Heart left ventricle (tissue), 13 donors: ENCODE results near the gene DMRTC1.
"Not testable (repeated sequence)": the region's sequence is repeated elsewhere in the genome, so short reads cannot be mapped to it uniquely, and the experiment has no call there.

Experiments
- POLR2A ChIP-seq, 2 donors: fragments of 450-650 bp; IDR thresholded peaks; one replicate each; pipeline ENCODE4 v1.6.1; 2017; ENCODE audit warnings: antibody characterized with exemption in 2 of 2, mild to moderate bottlenecking in 2 of 2, moderate library complexity in 2 of 2
- TF ChIP-seq, protein P1 (sequence below), 12 donors: fragments of 200-600 bp; sonication (generic) in 4 of 12; IDR thresholded peaks; one replicate each; pipeline versions ENCODE4 v1.5.0 to v1.8.0; 2018 to 2022; ENCODE audit warnings: antibody characterized with exemption in 12 of 12, mild to moderate bottlenecking in 5 of 12
- donor health status: ischemic (EF 13 %, LVEDD 7.1; RV severe dilation, severe dysfunction).
- donor health status: DM: no; HTN: yes; CAD: no.
- donor health status: DM: no; HTN: no; CAD: no.
- donor health status: ischemic (EF 25% LVEDD 6.9; RV normal size, moderate dysfunction).
- donor health status: ischemic (EF 25% LVEDD 5.7; RV mildly dilated, moderate dysfunction).
- donor health status: ischemic (EF 35%, LVEDD 5.7; RV mildly dilated, moderate dysfunction).
- donor health status: nonischemic (EF 11% LVEDD 7.7; RV severe dilation, severe dysfunction).
- donor health status: DM: yes; HTN: yes; CAD: no.
- donor health status: PGD.
- donor health status: ischemic (EF 29% LVEDD 5.4; RV normal size, mild dysfunction).
- donor health status: nonischemic (EF 23%, LVEDD 6.1; RV moderate dilation, normal function).

DNA sequence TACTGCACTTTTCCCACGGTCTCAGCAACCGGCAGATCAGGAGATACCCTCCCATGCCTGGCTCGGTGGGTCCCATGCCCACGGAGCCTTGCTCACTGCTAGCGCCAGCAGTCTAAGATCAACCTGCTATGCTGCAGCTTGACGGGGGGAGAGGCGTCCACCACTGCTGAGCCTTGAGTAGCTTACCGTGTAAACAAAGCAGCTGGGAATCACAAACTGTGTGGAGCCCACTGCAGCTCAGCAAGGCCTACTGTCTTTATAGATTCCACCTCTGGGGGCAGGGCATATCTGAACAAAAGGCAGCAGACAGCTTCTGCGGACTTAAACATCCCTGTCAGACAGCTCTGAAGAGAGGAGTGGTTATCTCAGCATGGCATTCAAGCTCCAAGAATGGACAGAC is 16.3 kb upstream of the DMRTC1 start:
- TF ChIP-seq POLR2A (IDR thresholded peaks at IDR 0.05): not testable (repeated sequence)
- TF ChIP-seq, protein P1, sequence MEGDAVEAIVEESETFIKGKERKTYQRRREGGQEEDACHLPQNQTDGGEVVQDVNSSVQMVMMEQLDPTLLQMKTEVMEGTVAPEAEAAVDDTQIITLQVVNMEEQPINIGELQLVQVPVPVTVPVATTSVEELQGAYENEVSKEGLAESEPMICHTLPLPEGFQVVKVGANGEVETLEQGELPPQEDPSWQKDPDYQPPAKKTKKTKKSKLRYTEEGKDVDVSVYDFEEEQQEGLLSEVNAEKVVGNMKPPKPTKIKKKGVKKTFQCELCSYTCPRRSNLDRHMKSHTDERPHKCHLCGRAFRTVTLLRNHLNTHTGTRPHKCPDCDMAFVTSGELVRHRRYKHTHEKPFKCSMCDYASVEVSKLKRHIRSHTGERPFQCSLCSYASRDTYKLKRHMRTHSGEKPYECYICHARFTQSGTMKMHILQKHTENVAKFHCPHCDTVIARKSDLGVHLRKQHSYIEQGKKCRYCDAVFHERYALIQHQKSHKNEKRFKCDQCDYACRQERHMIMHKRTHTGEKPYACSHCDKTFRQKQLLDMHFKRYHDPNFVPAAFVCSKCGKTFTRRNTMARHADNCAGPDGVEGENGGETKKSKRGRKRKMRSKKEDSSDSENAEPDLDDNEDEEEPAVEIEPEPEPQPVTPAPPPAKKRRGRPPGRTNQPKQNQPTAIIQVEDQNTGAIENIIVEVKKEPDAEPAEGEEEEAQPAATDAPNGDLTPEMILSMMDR (IDR thresholded peaks at IDR 0.05): not testable (repeated sequence)
